ENCODE measurements around the gene FAM200A. TPM values are rescaled to one million over a fixed set of nuclear protein-coding genes. Genes with fewer than 3 reads are reported as not detected.
"Not testable (repeated sequence)": the region's sequence is repeated elsewhere in the genome, so short reads cannot be mapped to it uniquely, and the experiment has no call there.

FAM200A gene
- total RNA-seq, 1 donor from 2014 or later: 13.3 TPM

- DNase-seq (ENCODE audit: low read depth): no peak
Measured at GRCh38 chr7:99504281-99504602, 47.7 kb downstream of the FAM200A start.

DNA sequence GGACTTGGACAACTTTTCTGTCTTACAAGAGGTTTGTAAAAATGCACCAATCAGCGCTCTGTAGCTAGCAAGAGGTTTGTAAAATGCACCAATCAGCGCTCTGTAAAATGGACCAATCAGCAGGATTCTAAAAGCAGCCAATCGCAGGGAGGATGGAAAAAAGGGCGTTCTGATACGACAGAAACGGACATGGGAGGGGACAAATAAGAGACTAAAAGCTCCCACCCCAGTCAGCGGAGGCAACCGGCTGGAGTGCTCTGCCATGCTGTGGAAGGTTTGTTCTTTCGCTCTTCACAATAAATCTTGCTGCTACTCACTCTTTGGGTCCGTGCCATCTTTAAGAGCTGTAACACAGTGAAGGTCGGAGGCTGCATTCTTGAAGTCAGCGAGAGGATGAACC is 50.7 kb downstream of the FAM200A start:
- not testable (repeated sequence) for DNase-seq (ENCODE audit: low read depth)

DNA sequence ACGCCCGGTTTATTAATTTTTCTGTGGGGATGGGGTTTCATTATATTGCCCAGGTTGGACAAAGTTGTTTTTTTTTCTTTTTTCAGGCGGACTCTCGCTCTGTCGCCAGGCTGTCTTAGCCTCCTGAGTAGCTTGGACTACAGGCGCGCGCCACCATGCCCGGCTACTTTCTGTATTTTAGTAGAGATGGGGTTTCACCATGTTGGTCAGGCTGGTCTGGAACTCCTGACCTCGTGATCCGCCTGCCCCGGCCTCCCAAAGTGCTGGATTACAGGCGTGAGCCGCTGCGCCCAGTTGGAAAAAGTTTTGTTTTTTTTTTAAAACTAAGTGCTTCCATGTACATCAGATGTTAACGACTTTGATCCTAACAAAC is 51.3 kb downstream of the FAM200A start:
- no peak for DNase-seq (ENCODE audit: low read depth)

DNA sequence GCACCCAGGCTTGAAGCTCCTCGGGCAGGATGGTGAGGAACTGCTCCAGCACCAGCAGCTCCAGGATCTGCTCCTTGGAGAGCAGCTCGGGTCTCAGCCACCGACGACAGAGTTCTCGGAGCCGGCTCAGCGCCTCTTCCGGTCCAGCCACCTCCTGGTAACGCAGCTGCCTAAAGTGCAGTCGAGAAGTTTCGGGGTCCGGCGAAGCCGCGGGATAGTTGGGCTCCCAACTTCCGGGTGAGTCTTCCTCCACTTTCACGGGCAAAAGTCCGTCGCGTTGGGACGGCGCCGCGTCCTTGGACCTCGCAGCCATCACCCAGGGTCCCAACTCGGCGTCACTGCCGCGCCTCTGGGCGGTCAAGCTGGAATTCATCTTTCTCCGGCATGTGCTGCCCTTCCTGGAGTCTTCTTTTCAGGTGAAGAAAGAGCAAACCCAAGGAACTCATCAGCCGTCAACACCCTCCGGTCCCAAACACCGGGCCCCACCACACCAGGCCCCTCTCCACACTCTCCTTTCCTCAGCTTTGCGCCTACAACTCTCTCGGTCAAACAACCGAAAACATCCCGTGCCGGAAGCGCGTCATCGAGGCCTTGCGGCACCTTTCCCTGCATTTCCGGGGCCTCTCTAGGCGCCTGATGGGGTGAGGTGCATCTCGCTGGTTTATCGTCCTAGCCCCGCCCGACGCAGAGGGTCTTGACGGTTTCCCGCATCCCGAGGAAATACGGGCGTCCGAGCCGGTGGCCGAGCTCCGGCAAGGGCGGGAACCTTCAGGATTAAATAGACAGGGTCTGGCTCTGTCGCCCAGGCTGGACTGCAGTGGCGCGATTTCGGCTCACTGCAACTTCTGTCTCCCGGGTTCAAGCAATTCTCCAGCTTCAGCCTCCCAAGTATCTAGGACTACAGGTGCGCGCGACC is 51.9 kb downstream of the FAM200A start, which contains the start of gene ZNF394:
Gene ZNF394, minus strand, starts transcription at position 561 of the 916 bp plus-strand sequence. Its CDS starts 188 bp downstream, at position 373.
- peak; percentile 81 for DNase-seq (ENCODE audit: low read depth)

- peak; percentile 10 for DNase-seq (ENCODE audit: low read depth)
Measured at GRCh38 chr7:99499371-99499720, 52.6 kb downstream of the FAM200A start.

- DNase-seq (ENCODE audit: low read depth): no peak
Measured at GRCh38 chr7:99498546-99498944, 53.4 kb downstream of the FAM200A start.

GRCh38 chr7:99497766-99498545 is 54.0 kb downstream of the FAM200A start:
- DNase-seq (ENCODE audit: low read depth): no peak

Other genes starting within 250 kb of the FAM200A start
- gene ARPC1A, start 226.2 kb downstream of the FAM200A start, total RNA-seq: 101 and 169 TPM in 2 replicates
- 565 and 690 TPM in 2 replicates for gene ARPC1B, start 177.4 kb downstream of the FAM200A start, total RNA-seq
- 77.4 and 89.1 TPM in 2 replicates for gene PDAP1, start 143.5 kb downstream of the FAM200A start, total RNA-seq
- 77.7 and 128 TPM in 2 replicates for gene BUD31, start 143.1 kb downstream of the FAM200A start, total RNA-seq
- gene PTCD1, start 113.3 kb downstream of the FAM200A start, total RNA-seq: 6.7 and 8.7 TPM in 2 replicates
- gene CPSF4, start 113.2 kb downstream of the FAM200A start, total RNA-seq: 21.6 and 22.2 TPM in 2 replicates
- gene ATP5MF, start 85.9 kb downstream of the FAM200A start, total RNA-seq: 510 and 1,187 TPM in 2 replicates
- 3.0 and 8.8 TPM in 2 replicates for gene ZNF789, start 79.2 kb downstream of the FAM200A start, total RNA-seq
- gene ZNF394, start 51.8 kb downstream of the FAM200A start, total RNA-seq: 28.4 and 36.8 TPM in 2 replicates
- 10.1 and 19.8 TPM in 2 replicates for gene ZKSCAN5, start 47.5 kb downstream of the FAM200A start, total RNA-seq
- gene ZNF655, start 6.5 kb upstream of the FAM200A start, total RNA-seq: 69.5 and 91.5 TPM in 2 replicates
- gene TMEM225B, start 46.2 kb upstream of the FAM200A start, total RNA-seq: 0.55 TPM in 1 of 2 replicates, not detected in the other
- gene ZSCAN25, start 64.8 kb upstream of the FAM200A start, total RNA-seq: 10.1 and 16.6 TPM in 2 replicates
- 7.3 and 13.1 TPM in 2 replicates for gene CYP3A5, start 127.9 kb upstream of the FAM200A start, total RNA-seq
- gene CYP3A7, start 183.1 kb upstream of the FAM200A start, total RNA-seq: not detected in 2 replicates
- 0.69 TPM in 1 of 2 replicates, not detected in the other for gene CYP3A4, start 232.1 kb upstream of the FAM200A start, total RNA-seq

All from renal cortical epithelial cell (primary cell).